ENCODE data around the gene TTLL4.

Gene TTLL4

GRCh38 chr2:218734190-218734975, 23.7 kb downstream of the TTLL4 start:
- H3K27ac ChIP-seq = no peak overlapping the region
- TF ChIP-seq, protein P1, sequence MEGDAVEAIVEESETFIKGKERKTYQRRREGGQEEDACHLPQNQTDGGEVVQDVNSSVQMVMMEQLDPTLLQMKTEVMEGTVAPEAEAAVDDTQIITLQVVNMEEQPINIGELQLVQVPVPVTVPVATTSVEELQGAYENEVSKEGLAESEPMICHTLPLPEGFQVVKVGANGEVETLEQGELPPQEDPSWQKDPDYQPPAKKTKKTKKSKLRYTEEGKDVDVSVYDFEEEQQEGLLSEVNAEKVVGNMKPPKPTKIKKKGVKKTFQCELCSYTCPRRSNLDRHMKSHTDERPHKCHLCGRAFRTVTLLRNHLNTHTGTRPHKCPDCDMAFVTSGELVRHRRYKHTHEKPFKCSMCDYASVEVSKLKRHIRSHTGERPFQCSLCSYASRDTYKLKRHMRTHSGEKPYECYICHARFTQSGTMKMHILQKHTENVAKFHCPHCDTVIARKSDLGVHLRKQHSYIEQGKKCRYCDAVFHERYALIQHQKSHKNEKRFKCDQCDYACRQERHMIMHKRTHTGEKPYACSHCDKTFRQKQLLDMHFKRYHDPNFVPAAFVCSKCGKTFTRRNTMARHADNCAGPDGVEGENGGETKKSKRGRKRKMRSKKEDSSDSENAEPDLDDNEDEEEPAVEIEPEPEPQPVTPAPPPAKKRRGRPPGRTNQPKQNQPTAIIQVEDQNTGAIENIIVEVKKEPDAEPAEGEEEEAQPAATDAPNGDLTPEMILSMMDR (conservative IDR thresholded peaks at IDR 0.05) = no peak

- TF ChIP-seq, protein P1 (conservative IDR thresholded peaks at IDR 0.05) = no peak
- no peak overlapping the region for H3K27ac ChIP-seq
These were observed 25.9 kb downstream of the TTLL4 start for GRCh38 chr2:218736531-218736930.

DNA sequence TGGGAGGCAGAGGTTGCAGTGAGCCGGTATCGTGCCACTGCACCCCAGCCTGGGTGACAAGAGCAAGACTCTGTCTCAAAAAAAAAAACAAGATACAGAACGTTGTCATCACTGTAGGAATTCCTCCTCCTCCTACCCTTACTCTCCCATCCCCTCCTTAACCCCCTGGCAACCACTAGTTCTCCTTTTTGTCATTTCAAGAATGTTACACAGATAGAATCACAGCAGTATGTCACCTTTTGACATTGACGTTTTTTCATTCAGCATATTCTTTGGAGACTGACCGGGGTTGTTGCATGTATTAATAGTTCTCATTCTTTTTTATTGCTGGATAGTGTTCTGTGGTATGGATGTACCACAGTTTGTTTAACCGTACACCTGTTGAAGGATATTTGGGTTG, 32.4 kb downstream of the TTLL4 start:
- no peak overlapping the region for H3K27ac ChIP-seq

GRCh38 chr2:218744615-218745014, 34.0 kb downstream of the TTLL4 start:
- TF ChIP-seq, protein P1 (conservative IDR thresholded peaks at IDR 0.05) = no peak
- H3K27ac ChIP-seq = no peak overlapping the region

More for the DNA sequence above, 32.4 kb downstream of the TTLL4 start:
- TF ChIP-seq, protein P1 (conservative IDR thresholded peaks at IDR 0.05) = no peak

- no peak overlapping the region for H3K27ac ChIP-seq
- TF ChIP-seq, protein P1 (conservative IDR thresholded peaks at IDR 0.05) = no peak
These were observed 34.5 kb downstream of the TTLL4 start for GRCh38 chr2:218745160-218745558.

DNA sequence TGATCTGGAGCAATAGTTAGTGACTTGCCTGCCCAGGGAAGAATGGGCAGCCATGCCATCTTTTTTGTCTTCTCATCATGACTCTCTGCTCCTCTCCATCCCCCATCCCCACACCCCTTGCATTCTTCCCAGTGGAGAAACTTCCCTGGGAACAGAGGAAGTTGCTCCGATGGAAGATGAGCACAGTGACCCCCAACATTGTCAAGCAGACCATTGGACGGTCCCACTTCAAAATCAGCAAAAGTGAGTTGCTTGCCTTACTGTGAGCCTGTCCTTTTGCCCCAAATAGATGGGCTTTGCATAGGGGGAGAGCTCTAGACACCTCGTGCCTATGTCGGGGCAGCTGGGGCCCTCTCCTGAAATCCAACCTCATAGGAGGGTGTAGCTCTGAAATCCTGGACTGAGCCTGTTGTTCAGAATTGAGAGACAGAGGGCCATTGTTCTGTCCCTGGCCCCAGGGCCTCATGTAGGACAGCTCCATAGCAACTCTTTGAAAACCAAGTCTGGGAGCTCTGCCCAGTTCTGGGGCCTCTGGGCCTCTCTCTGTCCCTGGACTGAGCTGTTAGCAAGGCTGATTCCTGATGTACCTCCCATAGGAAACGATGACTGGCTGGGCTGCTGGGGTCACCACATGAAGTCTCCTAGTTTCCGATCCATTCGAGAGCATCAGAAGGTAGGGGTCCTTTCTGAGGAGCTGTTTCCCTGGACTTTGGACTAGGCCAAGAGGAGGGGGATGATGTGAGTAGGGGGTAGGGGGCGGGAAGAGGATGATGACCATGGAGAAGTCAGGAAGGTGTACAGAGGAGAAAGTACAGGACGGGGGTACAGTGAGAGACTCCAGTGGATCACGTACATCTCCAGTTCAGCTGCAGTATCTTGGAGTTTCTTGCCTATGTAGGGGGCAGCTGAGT, 35.2 kb downstream of the TTLL4 start:
- TF ChIP-seq, protein P1 (conservative IDR thresholded peaks at IDR 0.05) = no peak
- no peak overlapping the region for H3K27ac ChIP-seq

DNA sequence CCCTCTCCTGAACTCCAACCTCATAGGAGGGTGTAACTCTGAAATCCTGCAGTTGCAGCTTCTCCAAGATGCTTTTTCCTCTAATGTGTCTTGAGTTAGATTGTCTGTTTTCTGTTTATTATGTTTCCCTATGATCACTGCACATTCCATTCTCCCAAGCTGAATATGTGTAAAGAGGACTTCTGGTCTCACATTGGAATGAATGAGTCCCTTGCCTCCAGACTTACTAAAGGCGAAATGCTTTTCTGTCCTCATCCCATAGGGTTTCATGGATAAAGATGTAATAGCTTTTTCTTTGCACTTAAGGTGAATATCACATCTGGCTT, 35.8 kb downstream of the TTLL4 start:
- TF ChIP-seq, protein P1 (conservative IDR thresholded peaks at IDR 0.05) = no peak
- no peak overlapping the region for H3K27ac ChIP-seq

Measured in VCaP (cell line).